GM21576 (cell line): Measurements from ENCODE around the gene KDM4B.
"Not testable (repeated sequence)": the region's sequence is repeated elsewhere in the genome, so short reads cannot be mapped to it uniquely, and the experiment has no call there.

ENCODE experiments used
- ATAC-seq: cut with Tn5 transposase; IDR thresholded peaks from one replicate; pipeline ENCODE4 v1.9.1; 2021; ENCODE audit warnings: mild to moderate bottlenecking, moderate library complexity; ENCODE audit not compliant: unreplicated experiment

Gene KDM4B

GRCh38 chr19:5147074-5147977 lies 178.4 kb downstream of the KDM4B start:
- ATAC-seq = no peak

DNA sequence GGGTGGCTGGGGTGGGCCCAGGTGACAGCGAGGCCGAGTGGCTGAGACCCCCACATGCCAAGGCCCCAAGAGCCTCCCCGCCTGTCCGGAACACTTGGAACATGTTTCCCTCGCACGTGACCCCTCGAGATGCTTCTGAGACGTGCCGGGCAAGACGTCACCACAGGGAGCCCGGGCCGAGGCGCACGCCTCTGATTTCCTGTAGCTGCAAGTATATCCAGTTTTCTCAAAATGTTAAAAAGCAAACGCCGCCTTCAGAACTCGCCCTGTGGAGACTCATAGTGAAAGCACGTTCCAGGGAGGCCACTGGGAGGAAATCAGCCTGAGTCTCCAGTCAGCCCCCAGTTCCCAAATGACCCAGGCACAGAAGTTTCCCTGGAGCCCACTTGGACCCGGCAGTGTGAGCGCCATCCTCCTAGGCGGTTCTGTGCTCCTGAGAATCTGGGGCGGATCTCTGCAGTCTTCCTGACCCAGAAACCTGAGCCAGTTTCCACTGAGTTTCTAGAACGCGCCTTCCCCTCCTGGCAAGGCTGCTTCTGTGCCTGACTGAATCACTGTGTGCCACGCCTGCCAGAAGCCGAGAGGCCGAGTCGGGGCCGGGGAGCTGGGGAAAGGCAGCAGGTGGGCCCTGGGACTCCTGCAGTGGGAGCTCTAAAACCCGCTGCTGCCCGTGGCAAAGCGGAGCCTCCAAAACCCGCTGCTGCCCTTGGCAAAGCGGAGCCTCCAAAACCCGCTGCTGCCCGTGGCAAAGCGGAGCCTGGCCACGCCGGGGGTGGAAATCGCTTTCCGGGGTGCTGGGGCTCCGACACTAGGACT lies 179.3 kb downstream of the KDM4B start:
- no peak for ATAC-seq

DNA sequence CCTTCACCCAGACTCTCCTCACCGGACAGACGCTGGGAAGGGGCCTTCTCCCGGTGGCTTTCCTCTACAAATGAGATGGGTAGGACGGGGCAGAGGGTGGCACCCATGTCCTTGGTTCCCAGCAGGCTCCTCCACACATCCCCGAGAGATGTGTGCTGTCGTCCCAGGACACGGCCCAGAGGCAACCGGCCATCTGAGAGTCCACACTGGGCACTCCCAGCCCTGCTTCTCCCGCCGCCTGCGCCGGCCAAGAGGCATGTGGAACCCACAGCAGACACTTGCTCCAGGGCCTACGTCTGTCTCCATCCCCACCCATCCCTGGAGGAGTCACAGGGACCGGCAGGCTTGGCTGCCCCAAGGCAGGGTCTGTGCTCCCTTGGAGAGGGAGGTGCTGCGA lies 179.9 kb downstream of the KDM4B start:
- ATAC-seq = no peak

DNA sequence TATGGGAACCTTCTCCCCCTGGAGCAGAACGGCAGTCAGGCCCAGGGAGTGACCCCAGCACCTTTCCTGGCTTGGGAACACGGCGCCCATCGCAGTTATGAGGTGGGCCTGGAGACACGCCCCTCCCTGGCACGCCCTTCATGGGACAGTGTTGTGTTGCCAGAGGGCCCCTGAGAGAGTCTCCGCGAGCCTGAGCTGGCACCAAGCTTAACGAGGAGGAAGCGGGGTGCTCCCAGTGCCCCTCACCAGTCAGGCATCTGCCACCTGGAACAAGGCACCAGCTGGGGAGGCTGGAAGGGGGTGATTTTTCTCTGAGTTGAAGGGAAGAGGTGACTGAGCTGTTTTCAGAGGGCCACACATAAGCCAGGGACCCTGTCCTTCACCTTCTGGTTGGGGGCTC lies 180.6 kb downstream of the KDM4B start:
- ATAC-seq = no peak

DNA sequence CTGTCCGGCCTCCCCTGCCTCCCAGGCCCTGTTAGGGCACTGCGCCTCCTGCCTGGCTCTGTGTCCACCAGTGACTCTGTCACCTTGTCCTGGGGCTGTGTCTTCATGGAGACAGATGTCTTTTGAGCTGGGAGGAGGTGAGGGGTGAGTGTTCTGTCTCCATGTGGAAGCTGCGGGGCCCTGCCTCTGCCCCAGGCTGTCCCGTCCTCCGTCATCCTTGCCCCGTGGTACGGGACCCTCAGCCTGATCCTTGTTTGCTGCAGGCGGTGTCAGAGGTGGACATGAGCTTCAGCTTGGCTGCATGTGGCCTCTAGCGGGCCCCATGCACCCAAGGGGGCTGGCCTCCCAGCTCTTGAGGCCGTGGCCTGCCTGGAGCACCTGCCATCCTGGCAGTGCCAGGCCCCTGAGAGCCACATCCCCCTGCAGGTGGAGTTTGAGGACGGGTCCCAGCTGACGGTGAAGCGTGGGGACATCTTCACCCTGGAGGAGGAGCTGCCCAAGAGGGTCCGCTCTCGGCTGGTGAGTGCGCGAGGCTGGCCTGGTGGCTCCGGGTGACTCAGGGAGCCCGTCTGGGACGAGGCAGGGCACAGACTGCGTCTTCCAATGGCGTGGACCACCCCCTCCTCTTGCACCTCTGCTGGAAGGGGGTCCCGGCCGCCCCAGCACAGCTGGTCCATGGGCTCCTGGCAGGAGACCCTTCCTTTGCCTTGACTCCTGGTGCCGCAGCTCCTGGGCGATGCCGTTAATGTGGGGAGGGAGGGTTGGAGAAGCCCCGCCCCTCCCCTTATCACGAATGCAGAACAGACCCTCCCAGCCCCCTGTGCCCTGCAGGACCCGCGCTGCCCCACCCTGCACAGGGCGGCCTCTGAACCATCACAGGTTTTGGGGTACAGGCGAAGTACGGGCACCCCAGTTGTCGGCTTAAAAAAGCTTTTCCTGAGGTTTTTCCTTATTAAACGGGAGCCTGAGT lies 181.3 kb downstream of the KDM4B start:
- no peak for ATAC-seq

DNA sequence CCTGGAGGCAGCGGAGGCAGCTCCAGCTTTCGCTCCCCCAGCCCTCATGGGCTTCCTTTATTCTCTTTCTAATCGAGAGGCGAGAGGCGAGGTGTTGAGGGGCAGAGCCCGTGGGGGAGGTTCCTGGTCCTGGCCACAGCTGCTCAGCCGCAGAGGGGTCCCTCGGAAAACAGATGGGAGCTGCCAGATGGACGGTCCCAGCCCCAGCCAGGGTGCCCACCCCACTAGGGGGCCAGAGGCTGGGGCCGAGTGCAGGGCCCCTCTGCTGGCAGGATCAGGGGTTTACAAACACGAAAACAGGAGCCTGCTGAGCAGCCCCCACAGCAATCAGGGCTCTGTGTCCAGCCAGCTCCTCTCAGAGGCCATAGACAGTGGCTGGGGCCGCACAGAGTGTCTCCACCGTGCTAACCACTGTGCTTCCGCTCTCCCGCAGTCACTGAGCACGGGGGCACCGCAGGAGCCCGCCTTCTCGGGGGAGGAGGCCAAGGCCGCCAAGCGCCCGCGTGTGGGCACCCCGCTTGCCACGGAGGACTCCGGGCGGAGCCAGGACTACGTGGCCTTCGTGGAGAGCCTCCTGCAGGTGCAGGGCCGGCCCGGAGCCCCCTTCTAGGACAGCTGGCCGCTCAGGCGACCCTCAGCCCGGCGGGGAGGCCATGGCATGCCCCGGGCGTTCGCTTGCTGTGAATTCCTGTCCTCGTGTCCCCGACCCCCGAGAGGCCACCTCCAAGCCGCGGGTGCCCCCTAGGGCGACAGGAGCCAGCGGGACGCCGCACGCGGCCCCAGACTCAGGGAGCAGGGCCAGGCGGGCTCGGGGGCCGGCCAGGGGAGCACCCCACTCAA lies 182.2 kb downstream of the KDM4B start:
- ATAC-seq = no peak

DNA sequence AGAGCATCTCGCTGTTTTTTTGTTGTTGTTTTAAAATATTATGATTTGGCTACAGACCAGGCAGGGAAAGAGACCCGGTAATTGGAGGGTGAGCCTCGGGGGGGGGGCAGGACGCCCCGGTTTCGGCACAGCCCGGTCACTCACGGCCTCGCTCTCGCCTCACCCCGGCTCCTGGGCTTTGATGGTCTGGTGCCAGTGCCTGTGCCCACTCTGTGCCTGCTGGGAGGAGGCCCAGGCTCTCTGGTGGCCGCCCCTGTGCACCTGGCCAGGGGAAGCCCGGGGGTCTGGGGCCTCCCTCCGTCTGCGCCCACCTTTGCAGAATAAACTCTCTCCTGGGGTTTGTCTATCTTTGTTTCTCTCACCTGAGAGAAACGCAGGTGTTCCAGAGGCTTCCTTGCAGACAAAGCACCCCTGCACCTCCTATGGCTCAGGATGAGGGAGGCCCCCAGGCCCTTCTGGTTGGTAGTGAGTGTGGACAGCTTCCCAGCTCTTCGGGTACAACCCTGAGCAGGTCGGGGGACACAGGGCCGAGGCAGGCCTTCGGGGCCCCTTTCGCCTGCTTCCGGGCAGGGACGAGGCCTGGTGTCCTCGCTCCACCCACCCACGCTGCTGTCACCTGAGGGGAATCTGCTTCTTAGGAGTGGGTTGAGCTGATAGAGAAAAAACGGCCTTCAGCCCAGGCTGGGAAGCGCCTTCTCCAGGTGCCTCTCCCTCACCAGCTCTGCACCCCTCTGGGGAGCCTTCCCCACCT lies 183.3 kb downstream of the KDM4B start:
- no peak for ATAC-seq

GRCh38 chr19:5152767-5153532 lies 184.0 kb downstream of the KDM4B start:
- ATAC-seq = no peak

- ATAC-seq = no peak
Observed at GRCh38 chr19:5153601-5154128, 184.8 kb downstream of the KDM4B start.

- no peak for ATAC-seq
Observed at GRCh38 chr19:5154129-5154798, 185.4 kb downstream of the KDM4B start.

- no peak for ATAC-seq
Observed at GRCh38 chr19:5154799-5155426, 186.0 kb downstream of the KDM4B start.

- no peak for ATAC-seq
Observed at GRCh38 chr19:5155586-5156210, 186.8 kb downstream of the KDM4B start.

GRCh38 chr19:5156231-5156986 lies 187.5 kb downstream of the KDM4B start:
- ATAC-seq = no peak

DNA sequence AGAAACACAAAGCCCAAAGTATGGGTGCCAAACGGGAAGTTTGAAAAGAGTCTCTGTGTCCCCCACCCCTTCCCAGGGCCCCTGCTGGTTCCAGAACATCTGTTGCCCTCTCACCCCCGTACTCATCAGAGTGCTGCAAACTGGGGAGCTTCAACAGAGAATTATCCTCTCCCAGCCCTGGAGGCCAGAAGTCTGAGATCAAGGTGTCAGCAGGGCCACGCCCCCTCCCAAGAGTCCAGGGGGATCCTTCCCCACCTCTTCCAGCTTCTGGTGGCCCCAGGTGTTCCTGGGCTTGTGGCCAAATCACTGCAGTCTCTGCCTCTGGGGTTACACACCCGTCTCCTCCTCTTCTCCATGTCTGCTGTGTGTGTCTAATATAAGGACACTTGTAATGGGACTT lies 188.3 kb downstream of the KDM4B start:
- ATAC-seq = no peak

DNA sequence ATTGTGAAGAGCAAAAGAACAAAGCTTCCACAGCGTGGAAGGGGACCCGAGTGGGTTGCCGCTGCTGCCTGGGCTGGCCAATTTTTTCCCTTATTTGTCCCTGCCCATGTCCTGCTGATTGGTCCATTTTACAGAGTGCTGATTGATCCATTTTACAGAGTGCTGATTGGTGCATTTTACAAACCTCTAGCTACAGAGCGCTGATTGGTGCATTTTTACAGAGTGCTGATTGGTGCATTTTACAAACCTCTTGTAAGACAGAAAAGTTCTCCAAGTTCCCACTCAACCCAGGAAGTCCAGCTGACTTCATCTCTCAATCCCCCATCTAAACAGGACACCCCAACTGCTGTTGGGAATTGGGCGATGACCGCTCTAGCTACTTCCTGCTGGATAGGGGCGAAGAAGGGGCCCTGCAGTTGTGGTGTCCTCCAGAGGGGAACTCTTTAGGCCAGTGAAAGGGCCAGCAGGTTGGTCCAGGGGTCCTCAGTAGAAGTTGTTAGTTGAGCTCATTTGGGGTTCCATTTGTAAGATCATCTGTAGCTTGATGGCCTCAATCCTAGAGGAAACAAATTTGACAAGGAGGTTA lies 189.7 kb downstream of the KDM4B start:
- ATAC-seq = not testable (repeated sequence)
